GM12874 (cell line): ENCODE measurements around the gene OR2T35.
A peak's percentile ranks its signal among the peaks of the same experiment; 100 is the strongest.
"Not testable (repeated sequence)": the region's sequence is repeated elsewhere in the genome, so short reads cannot be mapped to it uniquely, and the experiment has no call there.

Experiments used
- CTCF ChIP-seq: IDR thresholded peaks from 2 replicates; pipeline ENCODE4 v1.5.1; 2011; ENCODE audit warnings: low read depth, mild to moderate bottlenecking, control low read depth, low read length, moderate library complexity; ENCODE audit not compliant: insufficient read depth

OR2T35 gene

GRCh38 chr1:248634991-248635390, 10.1 kb downstream of the OR2T35 start, which contains the start of gene OR2T11:
Gene OR2T11 (minus strand): TSS chr1:248635091. CDS start chr1:248627128, 7,963 bp downstream.
- TF ChIP-seq CTCF: not testable (repeated sequence)

DNA sequence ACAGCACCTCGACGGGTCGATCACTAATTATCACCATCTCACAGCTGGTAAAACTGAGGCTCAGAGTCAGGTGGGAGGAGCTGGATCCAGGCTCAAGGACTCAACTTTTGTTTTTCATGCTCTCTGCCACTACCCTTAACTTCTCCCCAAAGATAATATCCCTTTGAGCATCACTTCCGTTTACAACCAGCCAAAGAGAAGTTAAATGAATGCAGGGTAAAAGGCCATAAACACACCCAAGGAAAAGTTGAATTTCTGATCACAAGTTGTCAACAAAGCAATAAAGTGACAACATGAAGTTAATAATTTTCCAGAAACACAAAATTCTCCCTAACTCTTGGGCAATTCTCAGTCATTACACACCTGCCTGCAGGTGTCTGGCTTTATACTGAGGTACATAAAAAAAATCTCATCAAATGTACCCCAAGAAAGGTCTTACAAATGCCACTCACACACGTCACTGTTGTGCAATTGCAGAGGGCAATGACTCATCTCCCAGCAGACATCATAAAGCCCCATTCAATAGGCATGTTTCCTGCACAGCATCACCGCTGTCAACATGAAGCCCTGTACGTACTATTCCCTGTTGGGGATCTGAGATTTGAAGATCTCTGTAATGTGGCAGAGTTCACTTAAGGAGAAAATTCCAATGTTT, 13.6 kb downstream of the OR2T35 start:
- no peak for TF ChIP-seq CTCF

GRCh38 chr1:248630551-248630950, 14.5 kb downstream of the OR2T35 start:
- TF ChIP-seq CTCF: no peak

- TF ChIP-seq CTCF: no peak
Measured at GRCh38 chr1:248627971-248628844, 16.9 kb downstream of the OR2T35 start.

GRCh38 chr1:248625971-248626370, 19.1 kb downstream of the OR2T35 start:
- TF ChIP-seq CTCF: no peak

DNA sequence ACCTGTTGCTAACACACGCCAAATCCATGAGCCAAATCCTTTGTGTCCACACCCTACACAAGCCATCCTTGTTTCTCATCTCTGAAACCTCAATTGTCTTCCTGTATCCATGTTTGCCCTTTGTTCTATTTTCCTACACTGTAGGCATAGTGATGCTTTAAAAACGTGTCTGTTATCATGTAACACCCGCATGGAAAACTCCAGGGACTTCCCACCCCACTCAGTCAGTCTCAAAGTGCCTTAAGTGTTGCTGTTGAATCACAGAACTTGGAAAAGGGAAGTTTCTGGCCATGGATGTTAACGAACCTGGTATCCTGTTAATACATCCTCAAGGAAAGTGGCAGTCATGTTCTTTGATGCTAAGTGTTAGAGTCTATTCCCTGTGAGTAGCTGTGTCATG, 19.9 kb downstream of the OR2T35 start:
- TF ChIP-seq CTCF: no peak

DNA sequence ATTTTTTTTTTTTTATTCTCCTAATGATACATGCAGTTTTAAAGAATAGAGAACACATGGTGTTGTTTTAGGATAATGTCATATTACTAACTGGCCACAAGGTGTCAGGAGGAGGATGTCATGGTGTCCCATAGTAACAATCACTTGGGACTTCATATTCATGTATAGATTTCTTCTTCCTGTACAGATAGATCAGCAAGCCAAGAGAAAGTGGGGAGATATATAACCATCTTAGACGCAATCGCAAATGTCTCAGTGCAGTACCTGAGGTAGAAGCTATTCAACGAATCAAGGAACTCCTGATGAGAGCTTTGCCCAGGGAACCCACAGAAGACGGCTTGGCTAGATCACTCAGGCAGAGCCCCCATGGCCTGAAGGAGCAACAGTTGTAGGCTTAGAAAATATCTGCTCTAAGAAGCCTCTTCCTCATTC, 22.5 kb downstream of the OR2T35 start:
- TF ChIP-seq CTCF: peak; percentile 30; the same call in 1 of the 2 replicates
